Dermis microvascular lymphatic vessel endothelial cell (primary cell): ENCODE data around the gene DUOXA1. TPM values are rescaled to one million over a fixed set of nuclear protein-coding genes. Genes with fewer than 3 reads are reported as not detected.
A peak's percentile ranks its signal among the peaks of the same experiment; 100 is the strongest.

Experiments
- DNase-seq, 2 donors: peaks; one replicate each; pipeline versions ENCODE4 v3.0.0 to v3.0.0-alpha.2; 2010; ENCODE audit warnings: low read depth in 2 of 2
- total RNA-seq: library from RNA; depleted of rRNA; stranded (reverse); fragments of >200 nt; gene quantifications from 2 replicates; pipeline ENCODE4 v1.2.1, GENCODE V29; 2014

DUOXA1 gene, protein sequence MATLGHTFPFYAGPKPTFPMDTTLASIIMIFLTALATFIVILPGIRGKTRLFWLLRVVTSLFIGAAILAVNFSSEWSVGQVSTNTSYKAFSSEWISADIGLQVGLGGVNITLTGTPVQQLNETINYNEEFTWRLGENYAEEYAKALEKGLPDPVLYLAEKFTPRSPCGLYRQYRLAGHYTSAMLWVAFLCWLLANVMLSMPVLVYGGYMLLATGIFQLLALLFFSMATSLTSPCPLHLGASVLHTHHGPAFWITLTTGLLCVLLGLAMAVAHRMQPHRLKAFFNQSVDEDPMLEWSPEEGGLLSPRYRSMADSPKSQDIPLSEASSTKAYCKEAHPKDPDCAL
- not detected in 2 replicates for total RNA-seq

GRCh38 chr15:45129651-45130129 is at the start of gene DUOXA1, which contains the start of gene DUOX1:
TSS of gene DUOXA1 (minus strand) at chr15:45129879. CDS start at chr15:45123014, 6,865 bp downstream.
TSS of gene DUOX1 (plus strand) at chr15:45129994. CDS start at chr15:45131967, 1,973 bp downstream.
- DNase-seq = no peak

DNA sequence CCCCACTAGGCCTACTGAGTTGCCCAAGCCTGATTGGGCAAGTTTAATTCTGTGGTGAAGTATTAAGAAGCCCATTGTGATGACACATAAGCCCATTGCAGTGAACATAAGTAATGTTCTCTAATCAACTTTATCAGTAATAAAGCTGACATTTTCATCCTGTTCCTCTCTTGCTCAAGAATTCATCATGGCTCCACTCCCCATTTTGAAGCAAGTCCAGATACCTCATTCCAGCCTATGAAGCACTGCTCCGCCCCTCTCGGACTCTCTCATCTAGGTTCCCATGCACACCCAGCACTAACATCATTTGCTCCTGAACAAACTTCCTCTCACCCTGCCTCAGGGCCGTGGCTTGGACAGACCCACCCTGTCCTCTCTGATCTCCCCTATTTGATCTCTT is 47.6 kb upstream of the DUOXA1 start:
- no peak for DNase-seq

GRCh38 chr15:45174577-45174976 is 44.9 kb upstream of the DUOXA1 start:
- DNase-seq = no peak

GRCh38 chr15:45174069-45174468 is 44.4 kb upstream of the DUOXA1 start:
- no peak for DNase-seq

- DNase-seq = no peak
These were observed 42.2 kb upstream of the DUOXA1 start for GRCh38 chr15:45171912-45172311.

DNA sequence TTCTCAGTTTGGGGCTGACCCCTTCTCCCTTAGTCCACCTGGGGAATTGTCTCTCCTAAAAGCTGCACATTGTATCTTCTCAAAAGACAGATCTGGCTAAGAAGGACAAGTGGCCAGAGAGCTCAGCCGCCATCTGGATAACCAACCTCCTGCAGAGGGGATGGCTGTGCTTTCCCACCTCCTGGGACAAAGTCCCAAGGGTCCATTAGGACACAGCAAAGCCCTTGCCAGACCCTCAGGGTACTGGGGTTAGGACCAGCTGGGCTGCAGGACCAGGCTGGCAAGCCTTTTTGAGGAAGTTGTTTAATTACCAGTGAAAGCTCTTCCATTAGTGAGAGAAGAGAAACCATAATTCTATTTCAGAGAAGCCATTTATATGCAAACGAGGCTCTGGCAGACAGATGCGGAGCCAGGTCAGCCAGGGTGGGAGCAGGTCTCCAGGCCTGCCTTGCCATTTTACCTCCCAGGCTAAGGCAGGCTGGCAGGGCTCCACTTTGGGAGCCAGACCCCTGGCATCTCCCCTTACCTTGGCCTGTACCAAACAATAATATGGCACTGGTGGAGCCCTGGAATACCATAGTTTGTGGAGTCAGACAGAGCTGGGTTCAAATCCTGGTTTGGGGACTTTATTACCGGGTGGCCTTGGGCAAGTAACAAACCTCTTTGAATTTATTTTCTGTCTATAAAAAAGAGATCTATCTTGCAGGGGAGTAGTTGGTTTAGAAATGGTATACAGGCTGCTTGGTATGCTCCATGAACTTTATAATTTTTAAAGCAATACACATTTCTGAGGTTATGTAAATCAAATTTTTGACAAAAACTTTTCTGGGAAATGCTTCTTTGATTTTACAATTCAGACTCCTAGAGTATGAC is 40.2 kb upstream of the DUOXA1 start:
- DNase-seq = no peak

DNA sequence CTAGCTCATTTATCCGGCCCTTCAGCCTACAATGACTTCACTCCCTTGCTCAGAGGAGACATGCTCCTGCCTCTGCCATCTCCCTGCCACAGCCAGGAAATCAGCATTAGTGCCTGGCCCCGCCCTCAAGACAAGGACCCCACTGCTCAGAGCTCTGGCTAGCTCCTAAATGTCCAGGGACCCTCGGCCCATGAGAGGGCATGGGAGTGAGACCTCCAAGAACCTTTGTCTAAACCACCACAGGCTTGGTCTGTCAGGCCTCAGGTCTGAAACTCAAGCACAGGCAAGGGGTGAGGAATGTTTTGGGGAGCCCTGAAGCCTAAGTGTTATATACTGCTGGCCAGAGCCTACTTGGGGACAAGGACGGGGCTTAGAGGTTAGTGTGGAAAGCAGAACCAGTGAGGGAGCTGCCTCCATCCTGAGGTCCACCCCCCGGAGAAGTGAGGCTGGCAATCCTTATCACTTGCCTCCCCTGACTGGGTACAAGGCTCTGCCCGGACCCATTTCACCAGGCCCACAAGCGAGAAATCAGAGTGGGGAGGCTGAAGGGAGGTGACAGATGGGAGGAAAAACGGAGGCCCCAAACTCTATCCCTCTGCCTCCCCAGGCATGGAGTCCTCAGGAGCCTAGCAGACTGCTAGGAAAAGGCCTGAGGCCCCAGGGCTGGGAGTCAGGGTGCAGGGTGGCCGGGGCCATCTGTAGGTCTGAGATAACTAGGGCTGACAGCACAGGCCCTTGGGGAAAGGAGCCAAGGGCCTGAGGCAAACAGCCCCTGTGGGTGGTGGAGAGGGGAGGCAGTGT is 39.3 kb upstream of the DUOXA1 start:
- no peak for DNase-seq

DNA sequence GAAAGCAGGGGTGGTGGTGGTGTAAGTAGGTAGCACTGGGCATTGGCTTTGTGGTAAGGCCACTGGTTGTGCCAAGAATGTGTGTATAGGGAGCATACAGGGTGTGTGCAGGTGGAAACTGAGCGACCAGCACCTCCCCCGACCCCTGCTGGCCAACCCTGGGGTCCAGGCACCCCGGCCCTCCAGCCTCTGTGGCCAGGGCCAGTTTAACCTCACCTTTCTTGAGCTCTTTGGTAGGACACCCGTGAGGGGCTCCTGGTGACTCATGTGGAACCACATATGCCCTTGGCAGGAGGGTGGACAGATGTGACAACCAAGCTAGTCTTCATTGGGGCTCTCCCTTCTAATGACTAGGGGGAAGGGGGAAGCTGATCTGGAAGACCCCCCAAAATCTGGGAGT is 38.6 kb upstream of the DUOXA1 start:
- DNase-seq = no peak

- no peak for DNase-seq
These were observed 38.0 kb upstream of the DUOXA1 start for GRCh38 chr15:45167631-45168205.

GRCh38 chr15:45166834-45167630 is 37.4 kb upstream of the DUOXA1 start:
- DNase-seq = peak; percentile 33 to 83

GRCh38 chr15:45165536-45165935 is 35.9 kb upstream of the DUOXA1 start:
- no peak for DNase-seq

- DNase-seq = no peak
These were observed 35.2 kb upstream of the DUOXA1 start for GRCh38 chr15:45164914-45165313.

GRCh38 chr15:45163508-45163856 is 33.8 kb upstream of the DUOXA1 start:
- DNase-seq = no peak

DNA sequence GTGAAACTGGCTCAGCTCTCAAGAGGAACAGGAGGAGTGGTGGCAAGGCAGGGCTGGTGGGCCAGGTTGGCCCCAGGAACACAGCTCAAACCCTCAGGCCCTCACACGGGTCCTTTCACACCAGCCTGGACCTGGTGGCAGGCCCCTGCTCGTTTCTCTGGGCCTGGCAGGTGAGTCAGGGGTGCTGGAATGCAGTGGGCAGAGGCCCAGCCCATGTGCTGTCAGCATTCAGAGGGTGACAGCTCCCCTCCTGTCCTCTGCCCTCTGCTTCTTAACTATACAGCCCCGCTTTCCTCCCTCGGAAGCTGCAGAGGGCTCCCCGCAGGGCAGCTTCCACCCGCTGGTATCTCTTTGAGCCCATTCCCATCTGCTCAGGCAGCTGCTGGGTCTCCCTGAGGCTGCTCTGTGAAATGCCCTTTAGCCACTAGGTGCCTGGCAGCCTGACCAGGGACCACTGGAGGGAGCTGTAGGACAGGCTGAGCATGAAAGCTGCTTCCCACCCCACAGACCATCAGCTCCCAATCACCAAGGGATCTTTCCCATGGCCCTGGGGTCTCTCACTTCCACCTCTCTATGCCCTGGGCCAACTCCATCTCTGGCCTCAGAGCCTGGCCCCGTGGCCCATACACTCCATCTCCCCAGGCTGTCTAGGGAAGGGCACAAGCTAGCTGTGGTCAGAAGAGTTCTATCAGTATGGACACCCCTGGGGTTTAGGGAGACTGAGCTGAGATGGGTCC is 33.3 kb upstream of the DUOXA1 start:
- peak; percentile 73 to 83 for DNase-seq

DNA sequence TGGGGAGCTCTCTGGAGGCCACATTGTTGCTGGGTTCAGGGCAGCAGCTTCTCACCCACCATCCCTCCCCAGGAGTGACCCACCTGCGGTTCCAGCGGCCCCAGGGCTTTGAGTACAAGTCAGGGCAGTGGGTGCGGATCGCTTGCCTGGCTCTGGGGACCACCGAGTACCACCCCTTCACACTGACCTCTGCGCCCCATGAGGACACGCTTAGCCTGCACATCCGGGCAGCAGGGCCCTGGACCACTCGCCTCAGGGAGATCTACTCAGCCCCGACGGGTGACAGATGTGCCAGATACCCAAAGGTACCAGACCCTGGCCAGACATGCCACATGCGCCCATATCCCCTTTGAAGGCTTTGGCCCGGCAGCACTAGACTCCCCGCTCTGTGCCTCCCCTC is 32.0 kb upstream of the DUOXA1 start:
- no peak for DNase-seq

DNA sequence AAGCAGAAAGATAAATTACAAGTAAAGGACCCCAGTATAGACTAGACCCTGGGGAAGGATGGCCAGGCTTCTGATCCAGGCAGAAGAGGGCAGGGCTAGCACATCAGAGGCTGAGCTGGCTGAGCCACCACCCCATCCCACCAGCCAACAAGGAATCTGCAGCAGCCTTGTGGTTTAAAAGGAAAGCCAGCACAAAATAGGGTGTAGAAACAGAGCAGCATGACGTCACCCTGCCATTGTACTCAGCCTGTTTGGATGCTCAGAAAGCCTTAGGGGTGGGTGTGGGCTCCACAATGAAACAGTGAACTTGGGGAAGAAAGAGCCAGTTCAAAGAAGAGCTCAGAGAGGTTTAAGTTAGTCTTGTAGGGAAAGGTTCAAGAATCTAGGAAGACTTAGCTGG is 28.3 kb upstream of the DUOXA1 start:
- DNase-seq = no peak

- no peak for DNase-seq
These were observed 27.2 kb upstream of the DUOXA1 start for GRCh38 chr15:45156744-45157455.

GRCh38 chr15:45155739-45156138 is 26.1 kb upstream of the DUOXA1 start:
- no peak for DNase-seq
